GM18519 (cell line): ENCODE data around the gene P2RX7.
"Not testable (repeated sequence)": the region's sequence is repeated elsewhere in the genome, so short reads cannot be mapped to it uniquely, and the experiment has no call there.

Source experiments
- ATAC-seq: cut with Tn5 transposase; IDR thresholded peaks from one replicate; pipeline ENCODE4 v1.9.1; 2021; ENCODE audit warnings: mild to moderate bottlenecking, moderate library complexity; ENCODE audit not compliant: unreplicated experiment, low FRiP score

Gene P2RX7

GRCh38 chr12:121133838-121134237, 1.2 kb downstream of the P2RX7 start:
- no peak for ATAC-seq

- no peak for ATAC-seq
Measured at GRCh38 chr12:121135320-121135719, 2.6 kb downstream of the P2RX7 start.

GRCh38 chr12:121137512-121137911, 4.8 kb downstream of the P2RX7 start:
- ATAC-seq = no peak

- no peak for ATAC-seq
Measured at GRCh38 chr12:121138284-121138683, 5.6 kb downstream of the P2RX7 start.

- no peak for ATAC-seq
Measured at GRCh38 chr12:121139286-121139685, 6.6 kb downstream of the P2RX7 start.

- ATAC-seq = no peak
Measured at GRCh38 chr12:121142171-121142950, 9.7 kb downstream of the P2RX7 start.

- ATAC-seq = no peak
Measured at GRCh38 chr12:121144416-121144914, 11.8 kb downstream of the P2RX7 start.

- ATAC-seq = no peak
Measured at GRCh38 chr12:121145221-121145620, 12.5 kb downstream of the P2RX7 start.

- not testable (repeated sequence) for ATAC-seq
Measured at GRCh38 chr12:121149289-121149688, 16.6 kb downstream of the P2RX7 start.

GRCh38 chr12:121154793-121155375, 22.2 kb downstream of the P2RX7 start:
- no peak for ATAC-seq

- no peak for ATAC-seq
Measured at GRCh38 chr12:121156365-121156764, 23.7 kb downstream of the P2RX7 start.

GRCh38 chr12:121158085-121158484, 25.4 kb downstream of the P2RX7 start:
- ATAC-seq = no peak

GRCh38 chr12:121158728-121159351, 26.2 kb downstream of the P2RX7 start:
- ATAC-seq = not testable (repeated sequence)

GRCh38 chr12:121159467-121160307, 27.0 kb downstream of the P2RX7 start:
- no peak for ATAC-seq

- no peak for ATAC-seq
Measured at GRCh38 chr12:121162384-121162783, 29.7 kb downstream of the P2RX7 start.

GRCh38 chr12:121162985-121163384, 30.3 kb downstream of the P2RX7 start:
- ATAC-seq = no peak

GRCh38 chr12:121164839-121165238, 32.2 kb downstream of the P2RX7 start:
- not testable (repeated sequence) for ATAC-seq

GRCh38 chr12:121165316-121165715, 32.6 kb downstream of the P2RX7 start:
- ATAC-seq = no peak

- no peak for ATAC-seq
Measured at GRCh38 chr12:121166356-121166755, 33.7 kb downstream of the P2RX7 start.

GRCh38 chr12:121167232-121167820, 34.6 kb downstream of the P2RX7 start:
- ATAC-seq = no peak
